Activated CD4-positive, alpha-beta T cell treated with anti-CD3 and anti-CD28 coated beads for 24 hours (primary cell): ENCODE measurements around the gene SCART1.
"Not testable (repeated sequence)": the region's sequence is repeated elsewhere in the genome, so short reads cannot be mapped to it uniquely, and the experiment has no call there.

Experiments used
- DNase-seq, 2 donors: peaks; one replicate each; pipeline ENCODE4 v3.0.0-alpha.2; 2020; ENCODE audit warnings: low read depth in 2 of 2

Gene SCART1

GRCh38 chr10:133474027-133474426, 20.3 kb downstream of the SCART1 start:
- DNase-seq = no peak

GRCh38 chr10:133474665-133475424, 21.1 kb downstream of the SCART1 start:
- no peak for DNase-seq

GRCh38 chr10:133475425-133475734, 21.6 kb downstream of the SCART1 start:
- no peak for DNase-seq

GRCh38 chr10:133475821-133476640, 22.3 kb downstream of the SCART1 start:
- no peak for DNase-seq

GRCh38 chr10:133476641-133476990, 22.9 kb downstream of the SCART1 start:
- DNase-seq = no peak

- DNase-seq = no peak
These were observed 27.4 kb downstream of the SCART1 start for GRCh38 chr10:133481086-133481643.

GRCh38 chr10:133481657-133482056, 27.9 kb downstream of the SCART1 start:
- no peak for DNase-seq

GRCh38 chr10:133484818-133485217, 31.1 kb downstream of the SCART1 start:
- no peak for DNase-seq

GRCh38 chr10:133487085-133487484, 33.3 kb downstream of the SCART1 start:
- DNase-seq = no peak

- no peak for DNase-seq
These were observed 34.6 kb downstream of the SCART1 start for GRCh38 chr10:133488354-133488753.

- DNase-seq = no peak
These were observed 36.3 kb downstream of the SCART1 start for GRCh38 chr10:133489816-133490588.

GRCh38 chr10:133493562-133493961, 39.8 kb downstream of the SCART1 start:
- DNase-seq = not testable (repeated sequence)

GRCh38 chr10:133497363-133497762, 43.6 kb downstream of the SCART1 start:
- not testable (repeated sequence) for DNase-seq

GRCh38 chr10:133499176-133499575, 45.4 kb downstream of the SCART1 start:
- DNase-seq = not testable (repeated sequence)

- not testable (repeated sequence) for DNase-seq
These were observed 47.2 kb downstream of the SCART1 start for GRCh38 chr10:133500897-133501296.

- DNase-seq = no peak
These were observed 56.0 kb downstream of the SCART1 start for GRCh38 chr10:133509700-133510099.

- DNase-seq = no peak
These were observed 57.7 kb downstream of the SCART1 start for GRCh38 chr10:133511408-133511807.

GRCh38 chr10:133511907-133512528, 58.3 kb downstream of the SCART1 start:
- no peak for DNase-seq

- no peak for DNase-seq
These were observed 61.7 kb downstream of the SCART1 start for GRCh38 chr10:133515471-133515870.

GRCh38 chr10:133516057-133516456, 62.3 kb downstream of the SCART1 start:
- no peak for DNase-seq

GRCh38 chr10:133518517-133518916, 64.8 kb downstream of the SCART1 start:
- DNase-seq = not testable (repeated sequence)
